Activated effector memory CD4-positive, alpha-beta T cell treated with Interleukin-2 at 50 U/mL for 16 hours (primary cell): ENCODE data around the gene RAB31.
"Not testable (repeated sequence)": the region's sequence is repeated elsewhere in the genome, so short reads cannot be mapped to it uniquely, and the experiment has no call there.

ENCODE experiments used
- DNase-seq: peaks from one replicate; pipeline ENCODE4 v3.0.0-alpha.2; 2020

Gene RAB31, protein sequence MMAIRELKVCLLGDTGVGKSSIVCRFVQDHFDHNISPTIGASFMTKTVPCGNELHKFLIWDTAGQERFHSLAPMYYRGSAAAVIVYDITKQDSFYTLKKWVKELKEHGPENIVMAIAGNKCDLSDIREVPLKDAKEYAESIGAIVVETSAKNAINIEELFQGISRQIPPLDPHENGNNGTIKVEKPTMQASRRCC

DNA sequence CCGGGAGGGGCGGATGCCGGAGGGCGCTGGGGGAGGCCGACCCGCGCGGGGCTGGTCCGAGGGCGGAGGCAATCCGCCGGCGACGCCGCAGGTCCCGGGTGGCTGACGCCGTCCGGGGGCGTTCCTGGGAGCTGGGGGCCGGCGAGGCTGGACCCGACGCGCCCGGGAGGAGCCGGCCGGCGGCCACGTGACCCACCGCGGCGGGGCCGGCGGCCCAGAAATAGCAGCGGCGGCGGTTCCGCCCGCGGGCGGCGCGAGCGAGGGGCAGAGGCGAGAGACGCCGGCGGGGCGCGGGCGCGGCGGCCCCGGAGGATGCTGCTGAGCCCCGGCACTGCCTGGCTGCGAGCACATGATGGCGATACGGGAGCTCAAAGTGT, at the start of gene RAB31:
RAB31 (plus strand) TSS at position 245 of the 377 bp plus-strand sequence; CDS start at position 350, 105 bp downstream.
- DNase-seq: no peak

DNA sequence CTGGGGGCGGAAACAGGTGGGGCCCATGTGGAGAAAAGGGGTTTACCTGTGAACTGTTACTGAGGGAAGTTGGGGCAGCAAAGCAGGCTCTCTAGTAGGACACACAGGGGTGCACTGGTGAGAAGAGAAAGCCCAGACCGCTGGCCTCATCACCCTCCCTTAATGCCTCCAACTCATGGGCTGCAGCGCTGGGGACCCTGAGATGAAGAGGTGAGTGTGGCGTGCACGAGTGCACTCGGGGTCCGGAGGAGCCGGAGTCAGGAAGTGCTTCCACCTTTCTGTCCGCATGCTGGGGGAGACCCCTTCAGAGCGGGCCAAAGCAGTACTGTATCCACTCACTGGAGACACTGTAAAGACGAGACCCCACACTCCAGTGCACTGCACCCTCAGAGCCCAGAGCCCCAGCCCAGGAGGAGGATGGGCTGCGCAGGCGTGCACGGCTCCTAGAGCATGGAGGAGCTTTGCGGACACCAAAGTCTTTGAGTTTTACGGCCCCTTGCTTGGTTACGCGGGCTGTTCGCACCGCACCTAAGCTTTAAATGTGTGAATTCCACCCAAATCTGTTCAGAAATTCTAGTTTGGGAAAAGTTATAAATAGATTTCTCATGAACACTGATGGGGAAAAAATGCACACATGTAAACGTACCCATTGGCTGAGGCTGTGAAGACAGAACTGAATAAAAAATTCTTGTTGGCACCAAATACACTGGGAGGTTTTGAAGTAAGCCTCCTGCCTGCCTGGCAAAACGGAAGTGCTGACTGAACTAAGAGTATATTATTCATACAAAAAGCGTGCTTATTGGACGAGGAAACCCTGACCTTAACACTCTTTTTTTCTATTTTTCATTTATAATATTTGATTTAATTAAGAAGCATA, 48.4 kb upstream of the RAB31 start:
- DNase-seq: no peak

DNA sequence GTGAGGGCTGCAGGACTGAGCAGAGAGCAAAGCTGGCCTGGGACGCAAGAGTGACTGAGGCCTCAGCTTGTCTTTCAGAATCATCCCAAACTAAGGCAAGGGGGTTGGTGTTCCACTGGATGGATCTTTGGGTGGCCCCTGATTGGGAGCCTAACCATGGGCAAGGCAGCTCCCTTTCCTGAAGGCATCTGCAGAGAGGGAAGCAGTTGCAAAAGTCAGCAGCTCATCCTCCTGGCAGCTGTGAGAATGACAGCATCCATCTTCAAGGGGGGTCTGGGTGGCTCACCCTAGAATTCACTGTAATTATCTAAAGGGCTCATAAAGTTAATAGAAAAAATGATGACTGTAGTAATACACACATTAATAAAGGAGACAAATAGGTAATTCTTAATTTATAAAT, 46.5 kb upstream of the RAB31 start:
- no peak for DNase-seq

DNA sequence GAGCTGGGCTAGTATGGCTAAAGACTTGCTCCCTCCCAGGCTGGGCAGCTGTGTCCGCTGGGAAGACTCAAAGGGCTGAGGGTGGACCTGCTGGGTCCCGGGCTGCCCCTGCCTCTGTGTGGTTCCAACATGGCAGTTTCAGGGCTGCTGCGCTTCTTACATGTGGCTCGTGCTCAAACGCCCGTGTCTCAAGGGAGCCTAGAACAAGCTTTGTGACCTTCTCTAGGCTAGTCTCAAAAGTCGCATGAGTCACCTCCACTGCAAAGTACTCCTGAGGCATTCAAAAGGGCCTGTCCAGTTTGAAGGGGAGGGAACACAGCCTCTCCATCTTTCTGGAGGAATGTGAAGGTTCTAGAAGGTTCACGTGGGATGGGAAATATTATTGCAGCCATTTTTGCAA, 44.7 kb upstream of the RAB31 start:
- no peak for DNase-seq

DNA sequence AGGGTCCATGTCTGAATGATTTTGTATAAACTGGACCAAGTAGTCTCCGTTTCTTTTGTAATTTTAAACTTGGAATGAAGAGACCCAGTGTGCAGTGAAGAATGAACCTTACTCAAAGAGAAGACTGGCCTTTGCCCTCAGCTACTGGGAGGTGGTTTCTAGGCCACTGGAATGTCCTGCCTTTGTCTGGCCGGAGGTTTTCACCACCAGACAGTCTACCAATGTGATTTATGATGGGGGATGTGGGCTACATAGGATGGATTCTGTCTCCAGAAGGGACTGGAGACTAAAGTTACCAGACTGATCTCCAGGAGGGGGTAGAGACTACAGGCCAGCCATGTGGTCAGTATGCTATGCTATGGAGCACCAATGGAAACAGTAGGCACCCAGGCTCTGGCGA, 42.8 kb upstream of the RAB31 start:
- no peak for DNase-seq

DNA sequence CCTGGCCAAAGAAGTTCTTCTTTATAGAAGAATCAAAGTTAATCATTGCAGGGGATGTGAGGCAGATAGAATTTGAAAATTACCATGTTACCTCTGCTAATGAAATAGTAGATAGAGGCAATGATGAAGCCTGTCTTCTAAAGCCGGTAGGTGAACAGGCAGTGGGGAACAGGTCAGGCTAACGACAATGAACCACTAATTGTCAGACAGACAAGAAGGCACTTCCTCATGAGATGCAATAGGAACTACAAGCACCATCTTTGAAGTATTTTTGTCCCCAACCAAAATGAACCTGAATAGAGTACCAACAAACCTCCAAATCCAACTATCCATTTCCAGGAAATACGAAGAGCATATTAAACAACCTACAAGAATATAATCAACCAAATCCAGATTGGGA, 41.6 kb upstream of the RAB31 start:
- no peak for DNase-seq

DNA sequence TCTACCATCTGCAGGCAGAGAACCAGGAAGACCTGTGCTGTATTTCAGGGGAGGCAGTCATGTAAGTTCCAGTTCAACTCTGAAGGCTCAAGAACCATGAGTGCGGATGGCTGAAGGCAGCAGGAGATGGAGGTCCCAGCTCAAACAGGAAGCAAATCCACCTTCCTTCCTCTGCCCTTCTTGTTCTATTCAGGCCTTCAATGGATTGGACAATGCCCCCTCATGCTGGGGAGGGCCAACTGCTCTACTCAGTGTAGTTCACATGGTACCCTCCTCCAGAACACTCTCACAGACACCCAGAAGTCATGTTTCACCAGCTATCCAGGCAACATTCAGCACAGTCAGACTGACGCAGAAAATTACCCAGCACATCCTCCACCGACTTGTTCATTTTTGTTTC, 39.1 kb upstream of the RAB31 start:
- no peak for DNase-seq

DNA sequence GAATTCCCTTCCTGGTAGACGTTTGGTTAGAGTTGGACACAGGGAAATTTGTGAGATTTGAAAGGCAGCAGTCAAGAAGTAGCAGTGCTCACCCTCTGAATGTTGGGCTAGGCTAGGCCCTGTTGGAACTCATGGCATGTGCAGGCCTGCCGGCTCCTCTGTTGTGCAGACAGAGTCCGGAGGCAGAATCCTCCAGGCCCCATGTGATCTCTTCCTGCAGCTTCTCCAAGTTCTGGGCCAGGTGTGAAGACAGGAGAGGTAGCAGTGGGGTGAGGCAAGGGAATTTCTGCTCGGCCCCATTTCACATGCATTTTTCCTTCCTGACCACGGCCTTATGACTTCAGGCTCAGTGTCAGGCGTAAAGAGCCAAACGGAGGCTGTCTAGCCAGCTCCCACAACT, 36.9 kb upstream of the RAB31 start:
- no peak for DNase-seq

DNA sequence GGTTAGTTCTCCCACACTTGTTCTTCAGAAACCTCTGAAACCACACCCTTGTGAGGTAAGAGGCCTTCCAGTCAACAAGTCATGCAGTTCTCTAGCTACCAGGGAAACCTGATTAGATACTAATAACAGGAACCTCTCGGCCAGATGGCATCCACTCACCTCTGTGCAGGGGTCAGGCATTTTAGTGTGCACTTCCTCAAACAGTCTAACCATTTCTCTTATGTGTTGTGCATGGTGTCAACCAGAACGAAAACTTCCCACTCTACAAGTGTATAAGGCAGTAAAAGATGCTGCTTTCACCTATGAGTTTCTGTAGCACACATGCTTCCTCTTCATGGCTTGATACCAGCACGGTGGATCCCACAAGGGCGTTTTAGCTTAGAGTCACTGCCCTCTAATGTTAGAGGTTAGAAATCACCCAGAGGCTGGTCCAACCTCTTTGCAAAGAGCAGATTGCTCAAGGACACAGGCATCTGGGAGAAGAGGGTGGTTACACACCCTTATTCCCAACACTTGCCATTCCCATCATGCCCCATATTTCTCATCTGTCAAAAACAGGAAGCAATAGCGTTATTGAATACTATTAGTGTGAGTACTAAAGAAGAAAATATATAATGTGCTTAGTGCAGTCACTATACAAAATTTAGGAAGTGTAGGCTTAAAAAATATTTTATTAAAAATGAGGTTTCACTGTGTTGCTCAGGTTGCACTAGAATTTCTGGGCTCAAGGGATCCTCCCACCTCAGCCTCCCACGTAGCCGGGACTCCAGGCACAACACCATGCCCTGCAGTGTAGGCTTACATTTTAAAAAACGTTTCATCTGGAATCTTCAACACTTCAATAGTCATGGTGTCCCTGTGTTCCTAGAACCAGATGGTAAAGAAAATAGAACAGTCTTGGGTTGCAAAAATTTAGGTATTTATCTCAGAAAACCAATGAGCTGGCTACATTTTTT, 34.5 kb upstream of the RAB31 start:
- no peak for DNase-seq

DNA sequence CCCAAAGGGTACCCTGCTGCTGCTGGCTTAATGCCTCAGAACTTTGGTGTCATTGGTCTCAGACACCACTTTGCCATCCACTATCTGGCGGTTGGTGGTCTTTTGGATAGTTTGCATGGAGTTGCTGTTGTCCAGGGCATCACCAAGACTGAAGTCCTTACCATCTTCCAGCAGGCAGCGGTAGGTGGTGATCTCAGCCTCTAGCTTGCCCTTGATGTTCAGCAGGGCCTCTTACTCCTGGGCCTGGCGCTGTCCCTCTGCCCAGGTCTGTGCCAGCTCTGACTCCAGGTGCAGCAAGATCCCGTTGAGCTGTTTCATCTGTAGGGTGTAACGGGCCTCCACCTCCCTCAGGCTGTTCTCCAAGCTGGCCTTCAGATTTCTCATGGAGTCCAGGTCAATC, 29.9 kb upstream of the RAB31 start:
- not testable (repeated sequence) for DNase-seq

DNA sequence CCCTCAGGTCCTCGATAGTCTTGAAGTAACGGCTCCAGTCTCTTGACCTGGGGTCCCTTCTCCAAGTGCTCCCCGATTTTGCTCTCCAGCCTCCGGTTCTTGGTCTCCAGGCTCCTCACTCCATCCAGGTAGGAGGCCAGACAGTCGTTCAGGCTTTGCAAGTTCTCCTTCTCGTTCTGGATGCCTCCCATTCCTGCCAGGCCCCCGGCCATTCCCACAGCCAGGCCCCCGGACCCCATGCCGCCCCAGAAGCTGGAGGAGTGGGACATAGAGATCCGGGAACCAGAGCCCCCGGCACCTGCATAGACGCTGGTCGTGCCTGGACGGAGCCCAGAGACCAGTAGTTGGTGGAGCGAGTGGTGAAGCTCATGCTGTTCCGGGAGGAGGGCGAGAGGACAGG, 29.0 kb upstream of the RAB31 start:
- DNase-seq: no peak

DNA sequence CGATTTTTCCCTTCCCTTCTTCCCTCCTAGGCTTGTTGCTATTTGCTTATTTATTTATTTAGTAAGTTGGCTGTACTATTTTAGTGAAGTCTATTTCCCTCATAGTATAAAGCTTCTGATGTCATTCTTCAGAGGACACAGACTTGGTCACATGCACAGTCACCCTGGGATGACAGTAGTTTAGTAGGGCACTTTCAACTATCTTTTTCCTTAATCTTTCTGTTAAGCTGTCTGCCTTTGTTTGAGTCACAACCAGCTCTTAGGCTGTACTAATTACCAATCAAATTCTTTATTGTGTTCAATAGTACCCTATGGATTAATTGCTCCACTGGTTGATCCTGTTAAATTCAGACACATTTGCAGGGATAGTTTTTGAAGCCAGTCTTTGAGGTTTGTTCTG, 26.9 kb upstream of the RAB31 start:
- DNase-seq: no peak

DNA sequence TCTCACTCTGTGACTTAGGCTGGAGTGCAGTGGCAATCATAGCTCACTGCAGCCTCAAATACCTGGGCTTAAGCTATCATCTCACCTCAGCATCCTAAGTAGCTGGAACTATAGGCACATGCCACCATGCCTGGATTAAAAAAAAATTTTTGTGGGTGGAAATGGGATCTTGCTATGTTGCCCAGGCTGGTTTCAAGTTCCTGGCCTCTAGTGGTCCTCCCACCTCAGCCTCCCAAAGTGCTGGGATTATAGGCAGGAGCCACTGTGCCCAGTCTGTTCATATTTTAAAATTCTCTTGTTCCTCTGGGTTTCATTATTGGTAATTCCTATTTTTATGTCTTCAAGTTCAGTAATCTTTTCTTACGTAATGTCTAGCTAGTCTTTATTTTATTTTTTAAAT, 25.5 kb upstream of the RAB31 start:
- DNase-seq: no peak

DNA sequence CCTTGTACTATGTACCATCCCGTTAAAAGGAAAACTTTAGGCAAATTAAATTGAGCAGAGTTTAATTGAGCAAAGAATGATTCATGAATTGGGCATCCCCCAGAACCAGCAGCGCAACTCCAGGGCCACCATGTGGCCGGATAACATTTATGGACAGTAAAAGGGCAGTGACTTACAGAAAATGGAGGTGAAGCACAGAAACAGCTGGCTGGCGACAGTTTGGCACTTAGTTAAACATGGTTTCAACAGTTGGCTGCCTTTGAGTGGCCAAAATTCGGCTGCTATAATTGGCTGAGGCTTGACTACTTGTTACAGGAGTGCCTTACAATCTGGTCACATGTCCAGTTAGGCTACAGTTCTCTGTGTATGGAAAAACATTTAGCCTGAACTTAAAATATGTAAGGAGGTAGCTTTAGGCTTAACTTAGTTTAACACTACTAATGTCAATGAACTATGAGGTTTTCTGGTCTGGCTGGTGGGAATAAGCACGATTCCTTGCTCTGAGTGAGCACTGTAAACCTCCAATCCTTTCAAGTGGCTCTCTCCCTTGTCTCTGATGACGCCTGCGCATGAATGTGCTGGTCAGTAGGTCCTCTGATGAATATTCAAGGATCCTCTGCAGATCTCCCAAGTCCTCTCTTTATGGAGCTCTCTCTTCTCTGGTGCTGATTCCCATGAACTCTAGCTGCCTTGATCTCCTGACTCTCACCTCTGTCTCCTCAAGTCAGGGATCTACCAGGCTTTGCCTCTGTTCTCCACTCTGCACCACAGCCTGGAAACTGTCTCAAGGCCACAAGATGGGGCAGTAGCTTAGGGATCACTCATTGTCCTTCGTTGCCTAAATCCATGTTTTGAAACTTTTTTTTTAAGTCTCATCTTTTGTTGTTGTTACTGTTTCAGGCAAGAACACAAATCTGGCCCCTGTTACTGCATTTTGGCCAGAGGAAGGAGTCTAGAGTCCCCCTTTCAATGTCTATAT, 24.4 kb upstream of the RAB31 start:
- DNase-seq: no peak

DNA sequence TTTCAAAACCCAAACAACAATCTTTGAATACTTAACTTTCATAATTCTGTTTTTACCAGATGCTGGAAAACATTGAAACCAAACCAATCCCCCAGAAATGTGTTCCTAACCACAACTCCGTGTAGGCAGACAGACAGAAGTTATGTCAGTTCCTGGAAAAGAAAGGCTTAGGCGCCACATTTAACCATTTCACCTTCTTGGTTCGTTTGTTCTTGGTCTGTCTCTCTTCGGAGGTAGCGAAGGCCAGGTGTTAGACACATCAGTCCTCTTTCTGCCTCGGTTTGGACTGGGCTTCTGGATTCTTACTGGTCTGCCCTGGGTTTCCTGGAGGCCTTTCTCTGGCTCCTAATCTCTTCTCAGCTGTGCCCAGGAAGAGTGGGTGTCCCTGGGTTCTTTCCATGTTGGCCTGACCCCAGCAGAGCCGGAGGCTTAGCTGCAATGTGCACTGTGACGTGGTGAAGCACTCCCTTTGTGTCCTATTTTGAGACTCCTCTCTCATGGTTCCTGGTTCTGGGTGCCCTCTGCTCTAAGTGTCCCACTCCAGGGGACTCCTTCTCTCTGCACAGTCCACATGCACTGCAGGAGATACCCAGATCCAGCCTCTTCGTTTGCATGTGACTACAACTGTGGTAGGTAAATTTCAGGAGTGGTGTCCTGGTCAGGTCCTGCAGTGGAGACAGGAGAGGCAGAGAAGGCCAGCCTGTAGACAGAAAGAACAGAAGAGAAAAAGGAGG, 23.1 kb upstream of the RAB31 start:
- no peak for DNase-seq

DNA sequence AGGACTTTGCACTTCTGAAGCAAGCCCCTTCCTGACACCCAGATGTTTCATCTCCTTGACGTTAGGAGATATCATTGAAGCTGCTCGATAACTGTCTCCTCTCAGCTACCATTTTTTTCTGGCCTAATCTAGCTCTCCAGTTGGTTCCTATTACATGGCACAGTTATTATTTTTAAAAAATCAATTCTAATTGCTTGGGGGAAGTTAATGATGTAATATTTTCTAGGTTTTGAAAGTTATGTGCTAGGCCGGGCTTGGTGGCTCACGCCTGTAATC, 22.5 kb upstream of the RAB31 start:
- no peak for DNase-seq

DNA sequence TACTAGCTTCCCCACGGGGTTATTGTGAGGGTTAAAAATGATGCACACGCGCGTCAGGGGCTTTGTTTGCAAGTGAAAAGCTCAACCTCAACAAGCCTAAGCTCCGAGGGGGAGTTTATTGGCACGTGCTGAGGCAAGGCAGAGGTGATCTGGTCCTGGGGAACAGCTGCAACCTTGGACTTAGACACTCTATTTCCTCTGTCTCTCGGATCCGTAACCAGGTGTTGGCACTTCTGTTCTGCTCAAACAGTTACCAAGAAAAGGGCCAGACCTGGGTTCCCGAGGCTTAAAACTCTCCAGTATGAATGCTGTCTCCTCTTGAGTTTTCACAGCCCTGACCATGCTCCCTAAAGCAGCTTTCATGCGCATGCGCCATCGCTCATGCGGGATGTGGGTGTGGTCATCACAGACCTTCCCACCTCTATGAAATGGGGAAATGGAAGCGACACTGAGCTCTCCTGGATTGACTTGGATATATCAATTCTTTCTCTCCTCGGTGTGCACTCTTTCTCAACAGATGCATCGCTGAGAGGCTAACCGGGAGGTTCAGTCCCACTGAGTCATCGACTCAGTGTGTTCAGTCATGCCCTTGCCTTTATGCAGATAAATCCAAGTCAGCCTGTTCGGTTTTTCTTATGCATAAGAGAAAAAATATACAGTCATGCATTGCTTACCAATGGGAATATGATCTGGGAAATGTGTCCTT, 19.9 kb upstream of the RAB31 start:
- DNase-seq: no peak

DNA sequence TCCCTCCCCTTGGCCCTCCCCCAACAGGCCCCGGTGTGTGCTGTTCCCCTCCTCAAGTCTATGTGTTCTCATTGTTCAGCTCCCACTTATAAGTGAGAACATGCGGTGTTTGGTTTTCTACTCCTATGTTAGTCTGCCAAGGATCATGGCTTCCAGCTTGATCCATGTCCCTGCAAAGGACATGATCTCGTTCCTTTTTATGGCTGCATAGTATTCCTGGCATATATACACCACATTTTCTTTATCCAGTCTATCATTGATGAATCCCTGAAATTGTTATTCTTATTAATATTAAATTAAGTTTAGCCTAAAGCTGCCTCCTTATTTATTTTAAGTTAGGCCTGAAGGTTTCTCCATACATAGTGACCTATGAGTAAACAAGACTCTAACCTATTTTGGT, 18.8 kb upstream of the RAB31 start:
- DNase-seq: no peak

DNA sequence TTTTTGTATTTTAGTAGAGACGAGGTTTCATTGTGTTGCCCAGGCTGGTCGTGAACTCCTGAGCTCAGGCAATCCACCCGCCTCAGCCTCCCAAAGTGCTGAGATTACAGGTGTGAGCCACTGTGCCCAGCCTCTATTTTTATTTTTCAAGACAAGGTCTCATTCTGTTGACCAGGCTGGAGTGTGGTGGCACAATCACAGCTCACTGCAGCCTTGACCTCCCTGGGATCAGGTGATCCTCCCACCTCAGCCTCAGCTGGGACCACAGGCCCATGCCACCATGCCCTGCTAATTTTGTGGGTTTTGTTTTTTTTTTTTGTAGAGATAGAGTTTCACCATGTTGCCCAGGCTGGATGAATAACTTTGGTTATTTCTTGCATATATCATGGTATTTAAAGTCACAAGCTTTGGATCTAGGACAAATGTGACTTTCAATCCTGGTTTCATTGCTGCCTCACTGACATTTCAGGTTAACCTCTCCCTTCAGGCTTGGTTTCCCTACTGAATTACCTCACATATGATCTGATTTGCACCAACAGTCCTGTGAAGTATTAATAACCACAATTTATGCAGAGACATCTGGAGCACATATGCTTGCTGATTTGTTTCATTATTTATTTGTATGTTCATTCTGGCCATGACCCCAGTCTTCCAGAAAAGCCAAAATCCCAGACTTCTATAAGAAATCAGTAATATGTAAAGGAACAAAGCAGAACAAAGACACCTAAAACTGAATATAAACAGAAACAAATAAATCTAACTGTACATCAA, 17.5 kb upstream of the RAB31 start:
- DNase-seq: no peak

DNA sequence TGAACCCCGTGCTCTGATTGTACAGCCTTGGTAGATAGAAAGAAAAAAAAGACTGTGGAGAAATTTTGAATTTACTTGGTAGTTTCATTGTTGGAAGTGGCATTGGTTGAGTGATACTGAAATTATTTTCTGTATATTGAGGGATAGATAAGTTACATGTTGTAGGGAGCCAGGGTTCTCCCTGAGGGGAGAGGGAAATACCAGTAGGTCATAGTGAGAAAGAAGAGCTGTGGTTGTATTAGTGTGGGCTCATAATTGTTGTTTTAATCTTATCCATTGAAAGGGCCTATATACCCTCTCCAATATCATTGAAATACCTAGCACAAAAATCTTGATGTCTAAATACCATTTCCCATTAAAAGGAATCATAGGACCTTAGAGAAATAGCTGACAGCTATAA, 16.9 kb upstream of the RAB31 start:
- no peak for DNase-seq
